ENCODE results near the gene COLGALT1.

DNA sequence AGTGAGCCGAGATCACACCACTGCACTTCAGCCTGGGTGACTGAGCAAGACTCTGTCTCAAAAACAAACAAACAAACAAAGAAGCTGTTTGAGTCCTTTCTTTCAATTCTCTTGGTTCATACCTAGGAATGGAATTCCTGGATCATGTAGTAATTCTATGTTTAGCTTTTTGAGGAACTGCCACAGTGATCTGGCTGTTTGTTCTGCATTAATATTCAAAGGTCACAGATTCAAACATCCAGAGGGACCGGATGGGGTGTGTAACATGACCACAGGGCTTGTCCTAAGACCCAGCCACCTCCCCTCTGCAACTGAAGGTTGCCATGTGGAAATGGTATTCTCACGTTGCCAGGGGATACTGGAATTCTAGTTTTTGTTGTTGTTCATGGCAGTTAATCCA is 10.2 kb downstream of the COLGALT1 start:
- TF ChIP-seq POLR2A (IDR thresholded peaks at IDR 0.05; ENCODE audit: low read length) (no peak), GATA1 (IDR thresholded peaks at IDR 0.05; ENCODE audit: low read depth, low read length) (no peak)
